ENCODE measurements around the gene ANKRD37. TPM values are rescaled to one million over a fixed set of nuclear protein-coding genes. Genes with fewer than 3 reads are reported as not detected.

ANKRD37 gene
- total and polyA plus RNA-seq, 9 donors: 6.3 to 72.8 (median 16.2) TPM

GRCh38 chr4:185394568-185395237 lies 1.9 kb upstream of the ANKRD37 start:
- Histone ChIP-seq H3K4me1 (ENCODE audit: insufficient read depth) (peaks cover 3% of the 10 kb centered on the region), H3K27me3 (no peaks in the 10 kb centered on the region), H3K36me3 (no peaks in the 10 kb centered on the region), H3K9me3 (no peaks in the 10 kb centered on the region), H3K27ac (peak overlapping the region in 1 of 2 donors; percentile 99), H3K4me3 (peak overlapping the region; percentile 91)
- TF ChIP-seq CTCF (IDR thresholded peaks at IDR 0.05) (no peak), POLR2A (IDR thresholded peaks at IDR 0.05) (no peak), EP300 (IDR thresholded peaks at IDR 0.05) (no peak)
- no peak for DNase-seq
- intact Hi-C loops (cut with DNase I): loop anchor here (5.0 to 10.0 kb wide), 3 partner anchors 180 to 192 kb away; partner anchors contain the start of genes CFAP97 (in 3 of the 4) and SNX25 (in 2 of the 4)
- 39 to 65% (median 45%) methylated on average over 12 of the region's 12 CpGs for WGBS, 3 donors

- no peaks in the 10 kb centered on the region for H3K9me3 ChIP-seq
- TF ChIP-seq POLR2A (IDR thresholded peaks at IDR 0.05) (no peak), CTCF (IDR thresholded peaks at IDR 0.05) (no peak), EP300 (IDR thresholded peaks at IDR 0.05) (no peak)
- intact Hi-C loops (cut with DNase I): loop anchor here (5.0 to 10.0 kb wide), 3 partner anchors 181 to 193 kb away; partner anchors contain the start of genes CFAP97 (in 3 of the 4) and SNX25 (in 2 of the 4)
- 1 to 6% (median 1%) methylated on average over 12 of the region's 12 CpGs for WGBS, 3 donors
- H3K27me3 ChIP-seq: no peaks in the 10 kb centered on the region
- peak within 1 kb of the TSS; percentile 91 for H3K4me3 ChIP-seq
- peak within 1 kb of the TSS; percentile 98 to 99 for H3K27ac ChIP-seq
- peaks cover 3% of the 10 kb centered on the region for H3K4me1 ChIP-seq (ENCODE audit: insufficient read depth)
- DNase-seq: no peak
- no peaks in the 10 kb centered on the region for H3K36me3 ChIP-seq
Measured at GRCh38 chr4:185395238-185395955, 1.2 kb upstream of the ANKRD37 start, which contains the start of gene LRP2BP. Gene LRP2BP, minus strand, starts transcription at chr4:185395924. Its CDS starts 17,738 bp downstream, at chr4:185378186.

- TF ChIP-seq CTCF (IDR thresholded peaks at IDR 0.05): peak in 2 of 3 donors; percentile 3 to 32
- TF ChIP-seq EP300 (IDR thresholded peaks at IDR 0.05): peak; percentile 56
- TF ChIP-seq POLR2A (IDR thresholded peaks at IDR 0.05): peak; percentile 81
- DNase-seq: peak; percentile 96 to 99 (median 98)
- Histone ChIP-seq H3K27me3 (no peaks in the 10 kb centered on the region), H3K4me3 (peak overlapping the region; percentile 91), H3K4me1 (ENCODE audit: insufficient read depth) (peaks cover 3% of the 10 kb centered on the region), H3K36me3 (no peaks in the 10 kb centered on the region), H3K27ac (peak overlapping the region; percentile 98 to 99), H3K9me3 (no peaks in the 10 kb centered on the region)
- intact Hi-C loops (cut with DNase I): loop anchor here (5.0 to 10.0 kb wide), 3 partner anchors 181 to 194 kb away; partner anchors contain the start of genes CFAP97 (in 3 of the 4) and SNX25 (in 2 of the 4)
- WGBS, 3 donors: 0 to 1% (median 0%) methylated on average over 65 to 98 of the region's 98 CpGs
Measured at GRCh38 chr4:185395956-185396723, 501 bp upstream of the ANKRD37 start.

GRCh38 chr4:185398618-185399017 lies 2.0 kb downstream of the ANKRD37 start:
- WGBS, 3 donors: 0 to 11% (median 2%) methylated on average over 2 of the region's 2 CpGs
- peak overlapping the region in 1 of 2 donors; percentile 39 for H3K27ac ChIP-seq
- peaks cover 3% of the 10 kb centered on the region for H3K4me1 ChIP-seq (ENCODE audit: insufficient read depth)
- no peaks in the 10 kb centered on the region for H3K9me3 ChIP-seq
- no peaks in the 10 kb centered on the region for H3K27me3 ChIP-seq
- TF ChIP-seq EP300 (IDR thresholded peaks at IDR 0.05): no peak
- no peak for TF ChIP-seq POLR2A (IDR thresholded peaks at IDR 0.05)
- no peak for TF ChIP-seq CTCF (IDR thresholded peaks at IDR 0.05)
- intact Hi-C loops (cut with DNase I): loop anchor here (5.0 to 10.0 kb wide), 3 partner anchors 184 to 196 kb away; partner anchors contain the start of genes CFAP97 (in 3 of the 4) and SNX25 (in 2 of the 4)
- H3K36me3 ChIP-seq: no peaks in the 10 kb centered on the region
- no peak for DNase-seq
- H3K4me3 ChIP-seq: no peak overlapping the region

Measured in ovary (tissue), 9 donors.